GM12878 (cell line): ENCODE results near the gene DNAJC15. TPM values are rescaled to one million over a fixed set of nuclear protein-coding genes. Genes with fewer than 3 reads are reported as not detected.
A peak's percentile ranks its signal among the peaks of the same experiment; 100 is the strongest.

Source experiments
- CREB1 ChIP-seq: IDR thresholded peaks from 2 replicates; pipeline ENCODE4 v1.6.1; 2012; ENCODE audit warnings: low read depth, mild to moderate bottlenecking, inconsistent platforms
- IRF4 ChIP-seq: IDR thresholded peaks from 2 replicates; pipeline ENCODE4 v1.6.1; 2011; ENCODE audit warnings: low read depth, low read length
- RB1 ChIP-seq: fragments of 450-650 bp; formaldehyde crosslinking; IDR thresholded peaks from 2 replicates; pipeline ENCODE4 v1.6.1; 2017; ENCODE audit warnings: mild to moderate bottlenecking, borderline replicate concordance
- RUNX3 ChIP-seq: IDR thresholded peaks from 2 replicates; pipeline ENCODE4 v1.6.1; 2012; ENCODE audit warnings: low read length, inconsistent platforms
- SMARCA5 ChIP-seq: fragments of 450-650 bp; IDR thresholded peaks from 2 replicates; pipeline ENCODE4 v1.6.1; 2017; ENCODE audit warnings: mild to moderate bottlenecking
- SUZ12 ChIP-seq: fragments of 200-600 bp; sonication (generic); IDR thresholded peaks from one replicate; pipeline ENCODE4 v1.6.1; 2018; ENCODE audit warnings: antibody characterized with exemption, mild to moderate bottlenecking; ENCODE audit not compliant: unreplicated experiment
- polyA plus RNA-seq, 11 experiments: library from polyadenylated mRNA; depleted of rRNA in 4 of 11; unstranded in 6 of 11; stranded (reverse) in 5 of 11; fragments of >200 nt; fragmentation: Nextera tagmentation in 4 of 11; fragmentation: Illumina TruSeq in 1 of 11; extraction: Ambion mirVana in 4 of 11; extraction: Trizol in 1 of 11; gene quantifications; 1 replicate in 1 of 11; 2 replicates in 10 of 11; pipeline versions ENCODE4 v1.2.1 to v1.2.3, GENCODE V29; 2011 to 2016; ENCODE audit warnings: inconsistent platforms in 2 of 11, missing spikeins in 2 of 11, low read depth in 1 of 11
- total RNA-seq, 4 experiments: library from RNA; depleted of rRNA in 3 of 4; stranded (reverse); fragments of >200 nt in 3 of 4; fragmentation: Illumina TruSeq in 1 of 4; extraction: Trizol in 1 of 4; gene quantifications; 2 replicates each; pipeline versions ENCODE4 v1.2.1 to v1.2.3, GENCODE V29; 2013 to 2021
- TF ChIP-seq, protein P1 (sequence below): fragments of 450-650 bp; IDR thresholded peaks from 2 replicates; pipeline ENCODE4 v1.6.1; 2017; ENCODE audit warnings: mild to moderate bottlenecking, moderate library complexity
- TF ChIP-seq, protein P2 (sequence below): fragments of 450-650 bp; IDR thresholded peaks from 2 replicates; pipeline ENCODE4 v1.6.1; 2017; ENCODE audit warnings: mild to moderate bottlenecking, moderate library complexity
- TF ChIP-seq, protein P3 (sequence below): IDR thresholded peaks from 2 replicates; pipeline ENCODE4 v1.6.1; 2011; ENCODE audit warnings: low read depth, mild to moderate bottlenecking, low read length, moderate library complexity, borderline replicate concordance; ENCODE audit errors: extremely low read depth
- TF ChIP-seq, protein P4 (sequence below): fragments of 450-650 bp; IDR thresholded peaks from 2 replicates; pipeline ENCODE4 v1.6.1; 2016; ENCODE audit warnings: mild to moderate bottlenecking
- TF ChIP-seq, protein P5 (sequence below): fragments of 450-650 bp; formaldehyde crosslinking; IDR thresholded peaks from 2 replicates; pipeline ENCODE4 v1.5.0; 2022; ENCODE audit warnings: mild to moderate bottlenecking, missing genetic modification characterization
- TF ChIP-seq, protein P6 (sequence below): fragments of 450-650 bp; IDR thresholded peaks from 2 replicates; pipeline ENCODE4 v1.6.1; 2017; ENCODE audit warnings: mild to moderate bottlenecking

DNAJC15 gene
- total and polyA plus RNA-seq, 10 of the 15 experiments (the other 5 are each of a cell fraction or from before 2014, with no cell fraction given): 13.1 to 104 (median 54.4) TPM

DNA sequence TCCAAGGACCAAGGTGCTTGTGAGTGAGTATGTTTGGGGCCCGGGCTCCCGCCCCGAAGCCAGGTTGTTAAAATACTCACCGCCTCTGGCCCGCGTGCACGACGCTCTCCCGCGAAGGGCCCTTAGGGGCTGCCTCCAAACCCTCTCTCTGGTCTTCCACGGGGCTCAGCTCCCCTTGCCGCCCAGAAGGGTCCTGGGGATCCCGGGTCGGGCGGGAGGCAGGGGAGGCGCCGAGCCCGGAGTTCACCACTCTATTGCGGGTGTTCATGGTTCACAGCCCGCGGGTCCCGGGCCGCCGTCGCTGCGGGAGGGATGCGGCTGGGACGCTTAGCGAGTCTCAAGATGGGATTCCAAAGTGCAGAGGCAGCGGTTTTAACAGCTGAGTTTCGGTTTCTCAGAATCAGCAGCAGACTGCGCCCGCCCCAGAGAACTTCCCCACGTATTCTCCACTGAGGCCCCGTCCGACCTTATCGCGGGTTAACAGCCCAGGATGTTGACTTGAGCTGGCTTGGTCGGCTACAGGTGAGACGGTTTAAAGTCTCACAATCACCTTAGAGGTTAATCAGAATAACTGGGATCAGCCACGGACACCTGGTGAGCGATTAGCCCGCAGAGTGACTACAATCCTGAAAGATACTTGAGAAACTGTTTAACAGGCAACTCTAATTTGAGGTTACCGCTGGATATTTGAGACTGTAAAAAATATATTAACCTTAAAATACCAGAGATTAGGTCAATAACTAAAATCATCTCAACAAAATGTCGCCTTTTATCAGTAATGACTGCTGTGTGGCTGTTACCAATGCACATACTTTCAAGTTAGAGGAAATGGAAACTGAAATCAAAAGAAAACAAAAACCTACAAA is 31.3 kb upstream of the DNAJC15 start, which contains the start of gene EPSTI1 (continued):
- TF ChIP-seq, protein P1, sequence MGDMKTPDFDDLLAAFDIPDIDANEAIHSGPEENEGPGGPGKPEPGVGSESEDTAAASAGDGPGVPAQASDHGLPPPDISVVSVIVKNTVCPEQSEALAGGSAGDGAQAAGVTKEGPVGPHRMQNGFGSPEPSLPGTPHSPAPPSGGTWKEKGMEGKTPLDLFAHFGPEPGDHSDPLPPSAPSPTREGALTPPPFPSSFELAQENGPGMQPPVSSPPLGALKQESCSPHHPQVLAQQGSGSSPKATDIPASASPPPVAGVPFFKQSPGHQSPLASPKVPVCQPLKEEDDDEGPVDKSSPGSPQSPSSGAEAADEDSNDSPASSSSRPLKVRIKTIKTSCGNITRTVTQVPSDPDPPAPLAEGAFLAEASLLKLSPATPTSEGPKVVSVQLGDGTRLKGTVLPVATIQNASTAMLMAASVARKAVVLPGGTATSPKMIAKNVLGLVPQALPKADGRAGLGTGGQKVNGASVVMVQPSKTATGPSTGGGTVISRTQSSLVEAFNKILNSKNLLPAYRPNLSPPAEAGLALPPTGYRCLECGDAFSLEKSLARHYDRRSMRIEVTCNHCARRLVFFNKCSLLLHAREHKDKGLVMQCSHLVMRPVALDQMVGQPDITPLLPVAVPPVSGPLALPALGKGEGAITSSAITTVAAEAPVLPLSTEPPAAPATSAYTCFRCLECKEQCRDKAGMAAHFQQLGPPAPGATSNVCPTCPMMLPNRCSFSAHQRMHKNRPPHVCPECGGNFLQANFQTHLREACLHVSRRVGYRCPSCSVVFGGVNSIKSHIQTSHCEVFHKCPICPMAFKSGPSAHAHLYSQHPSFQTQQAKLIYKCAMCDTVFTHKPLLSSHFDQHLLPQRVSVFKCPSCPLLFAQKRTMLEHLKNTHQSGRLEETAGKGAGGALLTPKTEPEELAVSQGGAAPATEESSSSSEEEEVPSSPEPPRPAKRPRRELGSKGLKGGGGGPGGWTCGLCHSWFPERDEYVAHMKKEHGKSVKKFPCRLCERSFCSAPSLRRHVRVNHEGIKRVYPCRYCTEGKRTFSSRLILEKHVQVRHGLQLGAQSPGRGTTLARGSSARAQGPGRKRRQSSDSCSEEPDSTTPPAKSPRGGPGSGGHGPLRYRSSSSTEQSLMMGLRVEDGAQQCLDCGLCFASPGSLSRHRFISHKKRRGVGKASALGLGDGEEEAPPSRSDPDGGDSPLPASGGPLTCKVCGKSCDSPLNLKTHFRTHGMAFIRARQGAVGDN: peak; percentile 44; the same call in 1 of the 2 replicates
- peak; percentile 60; the same call in 1 of the 2 replicates for TF ChIP-seq IRF4
- TF ChIP-seq, protein P2, sequence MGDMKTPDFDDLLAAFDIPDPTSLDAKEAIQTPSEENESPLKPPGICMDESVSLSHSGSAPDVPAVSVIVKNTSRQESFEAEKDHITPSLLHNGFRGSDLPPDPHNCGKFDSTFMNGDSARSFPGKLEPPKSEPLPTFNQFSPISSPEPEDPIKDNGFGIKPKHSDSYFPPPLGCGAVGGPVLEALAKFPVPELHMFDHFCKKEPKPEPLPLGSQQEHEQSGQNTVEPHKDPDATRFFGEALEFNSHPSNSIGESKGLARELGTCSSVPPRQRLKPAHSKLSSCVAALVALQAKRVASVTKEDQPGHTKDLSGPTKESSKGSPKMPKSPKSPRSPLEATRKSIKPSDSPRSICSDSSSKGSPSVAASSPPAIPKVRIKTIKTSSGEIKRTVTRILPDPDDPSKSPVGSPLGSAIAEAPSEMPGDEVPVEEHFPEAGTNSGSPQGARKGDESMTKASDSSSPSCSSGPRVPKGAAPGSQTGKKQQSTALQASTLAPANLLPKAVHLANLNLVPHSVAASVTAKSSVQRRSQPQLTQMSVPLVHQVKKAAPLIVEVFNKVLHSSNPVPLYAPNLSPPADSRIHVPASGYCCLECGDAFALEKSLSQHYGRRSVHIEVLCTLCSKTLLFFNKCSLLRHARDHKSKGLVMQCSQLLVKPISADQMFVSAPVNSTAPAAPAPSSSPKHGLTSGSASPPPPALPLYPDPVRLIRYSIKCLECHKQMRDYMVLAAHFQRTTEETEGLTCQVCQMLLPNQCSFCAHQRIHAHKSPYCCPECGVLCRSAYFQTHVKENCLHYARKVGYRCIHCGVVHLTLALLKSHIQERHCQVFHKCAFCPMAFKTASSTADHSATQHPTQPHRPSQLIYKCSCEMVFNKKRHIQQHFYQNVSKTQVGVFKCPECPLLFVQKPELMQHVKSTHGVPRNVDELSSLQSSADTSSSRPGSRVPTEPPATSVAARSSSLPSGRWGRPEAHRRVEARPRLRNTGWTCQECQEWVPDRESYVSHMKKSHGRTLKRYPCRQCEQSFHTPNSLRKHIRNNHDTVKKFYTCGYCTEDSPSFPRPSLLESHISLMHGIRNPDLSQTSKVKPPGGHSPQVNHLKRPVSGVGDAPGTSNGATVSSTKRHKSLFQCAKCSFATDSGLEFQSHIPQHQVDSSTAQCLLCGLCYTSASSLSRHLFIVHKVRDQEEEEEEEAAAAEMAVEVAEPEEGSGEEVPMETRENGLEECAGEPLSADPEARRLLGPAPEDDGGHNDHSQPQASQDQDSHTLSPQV: no peak
- TF ChIP-seq, protein P3, sequence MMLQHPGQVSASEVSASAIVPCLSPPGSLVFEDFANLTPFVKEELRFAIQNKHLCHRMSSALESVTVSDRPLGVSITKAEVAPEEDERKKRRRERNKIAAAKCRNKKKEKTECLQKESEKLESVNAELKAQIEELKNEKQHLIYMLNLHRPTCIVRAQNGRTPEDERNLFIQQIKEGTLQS: no peak
- 0 out of 2 replicates have a peak, but pooled peaks have one; percentile 33 for TF ChIP-seq RB1
- 0 out of 2 replicates have a peak, but pooled peaks have one; percentile 38 for TF ChIP-seq CREB1
- TF ChIP-seq, protein P4, sequence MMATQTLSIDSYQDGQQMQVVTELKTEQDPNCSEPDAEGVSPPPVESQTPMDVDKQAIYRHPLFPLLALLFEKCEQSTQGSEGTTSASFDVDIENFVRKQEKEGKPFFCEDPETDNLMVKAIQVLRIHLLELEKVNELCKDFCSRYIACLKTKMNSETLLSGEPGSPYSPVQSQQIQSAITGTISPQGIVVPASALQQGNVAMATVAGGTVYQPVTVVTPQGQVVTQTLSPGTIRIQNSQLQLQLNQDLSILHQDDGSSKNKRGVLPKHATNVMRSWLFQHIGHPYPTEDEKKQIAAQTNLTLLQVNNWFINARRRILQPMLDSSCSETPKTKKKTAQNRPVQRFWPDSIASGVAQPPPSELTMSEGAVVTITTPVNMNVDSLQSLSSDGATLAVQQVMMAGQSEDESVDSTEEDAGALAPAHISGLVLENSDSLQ: peak; percentile 7; the same call in 1 of the 2 replicates
- peak; percentile 22; the same call in 1 of the 2 replicates for TF ChIP-seq SMARCA5
- TF ChIP-seq, protein P5, sequence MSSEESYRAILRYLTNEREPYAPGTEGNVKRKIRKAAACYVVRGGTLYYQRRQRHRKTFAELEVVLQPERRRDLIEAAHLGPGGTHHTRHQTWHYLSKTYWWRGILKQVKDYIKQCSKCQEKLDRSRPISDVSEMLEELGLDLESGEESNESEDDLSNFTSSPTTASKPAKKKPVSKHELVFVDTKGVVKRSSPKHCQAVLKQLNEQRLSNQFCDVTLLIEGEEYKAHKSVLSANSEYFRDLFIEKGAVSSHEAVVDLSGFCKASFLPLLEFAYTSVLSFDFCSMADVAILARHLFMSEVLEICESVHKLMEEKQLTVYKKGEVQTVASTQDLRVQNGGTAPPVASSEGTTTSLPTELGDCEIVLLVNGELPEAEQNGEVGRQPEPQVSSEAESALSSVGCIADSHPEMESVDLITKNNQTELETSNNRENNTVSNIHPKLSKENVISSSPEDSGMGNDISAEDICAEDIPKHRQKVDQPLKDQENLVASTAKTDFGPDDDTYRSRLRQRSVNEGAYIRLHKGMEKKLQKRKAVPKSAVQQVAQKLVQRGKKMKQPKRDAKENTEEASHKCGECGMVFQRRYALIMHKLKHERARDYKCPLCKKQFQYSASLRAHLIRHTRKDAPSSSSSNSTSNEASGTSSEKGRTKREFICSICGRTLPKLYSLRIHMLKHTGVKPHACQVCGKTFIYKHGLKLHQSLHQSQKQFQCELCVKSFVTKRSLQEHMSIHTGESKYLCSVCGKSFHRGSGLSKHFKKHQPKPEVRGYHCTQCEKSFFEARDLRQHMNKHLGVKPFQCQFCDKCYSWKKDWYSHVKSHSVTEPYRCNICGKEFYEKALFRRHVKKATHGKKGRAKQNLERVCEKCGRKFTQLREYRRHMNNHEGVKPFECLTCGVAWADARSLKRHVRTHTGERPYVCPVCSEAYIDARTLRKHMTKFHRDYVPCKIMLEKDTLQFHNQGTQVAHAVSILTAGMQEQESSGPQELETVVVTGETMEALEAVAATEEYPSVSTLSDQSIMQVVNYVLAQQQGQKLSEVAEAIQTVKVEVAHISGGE (CRISPR knock-in tag): no peak
- TF ChIP-seq SUZ12: no peak
- TF ChIP-seq RUNX3: peak; percentile 83
- TF ChIP-seq, protein P6, sequence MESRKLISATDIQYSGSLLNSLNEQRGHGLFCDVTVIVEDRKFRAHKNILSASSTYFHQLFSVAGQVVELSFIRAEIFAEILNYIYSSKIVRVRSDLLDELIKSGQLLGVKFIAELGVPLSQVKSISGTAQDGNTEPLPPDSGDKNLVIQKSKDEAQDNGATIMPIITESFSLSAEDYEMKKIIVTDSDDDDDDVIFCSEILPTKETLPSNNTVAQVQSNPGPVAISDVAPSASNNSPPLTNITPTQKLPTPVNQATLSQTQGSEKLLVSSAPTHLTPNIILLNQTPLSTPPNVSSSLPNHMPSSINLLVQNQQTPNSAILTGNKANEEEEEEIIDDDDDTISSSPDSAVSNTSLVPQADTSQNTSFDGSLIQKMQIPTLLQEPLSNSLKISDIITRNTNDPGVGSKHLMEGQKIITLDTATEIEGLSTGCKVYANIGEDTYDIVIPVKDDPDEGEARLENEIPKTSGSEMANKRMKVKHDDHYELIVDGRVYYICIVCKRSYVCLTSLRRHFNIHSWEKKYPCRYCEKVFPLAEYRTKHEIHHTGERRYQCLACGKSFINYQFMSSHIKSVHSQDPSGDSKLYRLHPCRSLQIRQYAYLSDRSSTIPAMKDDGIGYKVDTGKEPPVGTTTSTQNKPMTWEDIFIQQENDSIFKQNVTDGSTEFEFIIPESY: no peak
